Keratinocyte (primary cell): Measurements from ENCODE around the gene DLAT.
"Not testable (repeated sequence)": the region's sequence is repeated elsewhere in the genome, so short reads cannot be mapped to it uniquely, and the experiment has no call there.

Experiments used
- EZH2 ChIP-seq: IDR thresholded peaks from one replicate; pipeline ENCODE4 v1.6.1; 2012; ENCODE audit warnings: inconsistent platforms, mild to moderate bottlenecking, low read length, moderate library complexity
- TF ChIP-seq, protein P1 (sequence below), 3 experiments: IDR thresholded peaks in 1 of 3; conservative IDR thresholded peaks in 1 of 3; optimal IDR thresholded peaks in 1 of 3; 2 replicates in 2 of 3; 3 replicates in 1 of 3; pipeline versions ENCODE3 to v1.5.1; 2011; ENCODE audit warnings: low read length in 3 of 3, mild to moderate bottlenecking in 3 of 3, moderate library complexity in 2 of 3, control low read depth in 1 of 3, inconsistent platforms in 1 of 3; ENCODE audit not compliant: insufficient read depth in 2 of 3; ENCODE audit errors: extremely low read depth in 1 of 3

DNA sequence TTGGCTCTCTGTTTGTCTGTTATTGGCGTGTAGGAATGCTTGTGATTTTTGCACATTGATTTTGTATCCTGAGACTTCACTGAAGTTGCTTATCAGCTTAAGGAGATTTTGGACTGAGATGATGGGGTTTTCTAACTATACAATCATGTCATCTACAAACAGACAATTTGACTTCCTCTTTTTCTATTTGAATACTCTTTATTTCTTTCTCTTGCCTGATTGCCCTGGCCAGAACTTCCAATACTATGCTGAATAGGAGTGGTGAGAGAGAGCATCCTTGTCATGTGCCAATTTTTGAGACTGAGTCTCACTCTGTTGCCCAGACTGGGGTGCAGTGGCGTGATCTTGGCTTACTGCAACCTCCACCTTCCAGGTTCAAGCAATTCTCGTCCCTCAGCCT lies 23.0 kb downstream of the DLAT start:
- TF ChIP-seq, protein P1, sequence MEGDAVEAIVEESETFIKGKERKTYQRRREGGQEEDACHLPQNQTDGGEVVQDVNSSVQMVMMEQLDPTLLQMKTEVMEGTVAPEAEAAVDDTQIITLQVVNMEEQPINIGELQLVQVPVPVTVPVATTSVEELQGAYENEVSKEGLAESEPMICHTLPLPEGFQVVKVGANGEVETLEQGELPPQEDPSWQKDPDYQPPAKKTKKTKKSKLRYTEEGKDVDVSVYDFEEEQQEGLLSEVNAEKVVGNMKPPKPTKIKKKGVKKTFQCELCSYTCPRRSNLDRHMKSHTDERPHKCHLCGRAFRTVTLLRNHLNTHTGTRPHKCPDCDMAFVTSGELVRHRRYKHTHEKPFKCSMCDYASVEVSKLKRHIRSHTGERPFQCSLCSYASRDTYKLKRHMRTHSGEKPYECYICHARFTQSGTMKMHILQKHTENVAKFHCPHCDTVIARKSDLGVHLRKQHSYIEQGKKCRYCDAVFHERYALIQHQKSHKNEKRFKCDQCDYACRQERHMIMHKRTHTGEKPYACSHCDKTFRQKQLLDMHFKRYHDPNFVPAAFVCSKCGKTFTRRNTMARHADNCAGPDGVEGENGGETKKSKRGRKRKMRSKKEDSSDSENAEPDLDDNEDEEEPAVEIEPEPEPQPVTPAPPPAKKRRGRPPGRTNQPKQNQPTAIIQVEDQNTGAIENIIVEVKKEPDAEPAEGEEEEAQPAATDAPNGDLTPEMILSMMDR (optimal IDR thresholded peaks at IDR 0.05 in 1 of 3, IDR thresholded peaks at IDR 0.05 in 1 of 3, conservative IDR thresholded peaks at IDR 0.05 in 1 of 3; ENCODE audit: extremely low read depth in 1 of 3, insufficient read depth in 2 of 3, low read length in 3 of 3): not testable (repeated sequence)
- not testable (repeated sequence) for TF ChIP-seq EZH2
